ENCODE measurements around the gene SCARF2. TPM values are rescaled to one million over a fixed set of nuclear protein-coding genes. Genes with fewer than 3 reads are reported as not detected.

Gene SCARF2
- total RNA-seq, 1 donor from 2014 or later, result 17.6 TPM

Other genes starting within 250 kb of the SCARF2 start
- 2.0 TPM for gene RTN4R, start 169.5 kb downstream of the SCARF2 start, total RNA-seq
- gene DGCR6L, start 117.8 kb downstream of the SCARF2 start, total RNA-seq, result 39.5 TPM
- gene ZNF74, start 43.7 kb downstream of the SCARF2 start, total RNA-seq, result 14.1 TPM
- 26.6 TPM for gene KLHL22, start 58.0 kb upstream of the SCARF2 start, total RNA-seq
- gene MED15, start 69.8 kb upstream of the SCARF2 start, total RNA-seq, result 107 TPM

Data from mucosa of gallbladder (tissue), 1 donor.